Motor neuron (in vitro differentiated cells): ENCODE measurements around the gene DIAPH1. TPM values are rescaled to one million over a fixed set of nuclear protein-coding genes. Genes with fewer than 3 reads are reported as not detected.

Source experiments
- ATAC-seq, 8 experiments: fragments of 200-7000 bp; cut with Tn5 transposase; replicated peaks in 6 of 8; 2 replicates each; pipeline ENCODE4 v1.8.0; 2021; ENCODE audit warnings: mild to moderate bottlenecking in 8 of 8, moderate library complexity in 8 of 8
- H3K27ac ChIP-seq, 2 donors: fragments of 250-450 bp; sonication (Bioruptor Pico); 2 replicates each; pipeline ENCODE4 v1.9.0; 2021; ENCODE audit warnings: antibody characterized with exemption in 2 of 2, mild to moderate bottlenecking in 2 of 2, moderate library complexity in 1 of 2
- H3K4me1 ChIP-seq, 2 donors: fragments of 250-450 bp; sonication (Bioruptor Pico); replicated peaks in 1 of 2; 2 replicates each; pipeline ENCODE4 v1.6.1; 2021; ENCODE audit warnings: antibody characterized with exemption in 2 of 2, mild to moderate bottlenecking in 2 of 2, moderate library complexity in 1 of 2
- H3K4me3 ChIP-seq, 5 donors: fragments of 250-450 bp; sonication (Bioruptor Pico); 2 replicates each; pipeline ENCODE4 v1.9.0; 2021; ENCODE audit warnings: antibody characterized with exemption in 5 of 5, mild to moderate bottlenecking in 5 of 5, moderate library complexity in 4 of 5
- WGBS, 10 experiments: fragments of 450-650 bp; shearing (Covaris generic); methylation state at CpG; one replicate each; pipeline ENCODE4 v1.0.0; 2022; 5-methylcytosine and 5-hydroxymethylcytosine counted together
- in situ Hi-C, 9 experiments: fragments of 400-800 bp; cut with MboI; loops; one replicate each; pipeline ENCODE4 v1.15.0; 2021; ENCODE audit warnings: low sequenced_read_pairs in 9 of 9, low pct_unique_long_range_greater_than_20kb in 2 of 9; ENCODE audit not compliant: unreplicated experiment in 9 of 9
- total RNA-seq, 8 experiments: library from RNA; unstranded; fragments of 300-600 nt; gene quantifications; 2 replicates each; pipeline versions ENCODE4 v1.2.3 to v1.2.4, GENCODE V29; 2022

Gene DIAPH1
- total RNA-seq, 8 experiments from 2014 or later = 7.4 to 93.8 (median 20.0) TPM

DNA sequence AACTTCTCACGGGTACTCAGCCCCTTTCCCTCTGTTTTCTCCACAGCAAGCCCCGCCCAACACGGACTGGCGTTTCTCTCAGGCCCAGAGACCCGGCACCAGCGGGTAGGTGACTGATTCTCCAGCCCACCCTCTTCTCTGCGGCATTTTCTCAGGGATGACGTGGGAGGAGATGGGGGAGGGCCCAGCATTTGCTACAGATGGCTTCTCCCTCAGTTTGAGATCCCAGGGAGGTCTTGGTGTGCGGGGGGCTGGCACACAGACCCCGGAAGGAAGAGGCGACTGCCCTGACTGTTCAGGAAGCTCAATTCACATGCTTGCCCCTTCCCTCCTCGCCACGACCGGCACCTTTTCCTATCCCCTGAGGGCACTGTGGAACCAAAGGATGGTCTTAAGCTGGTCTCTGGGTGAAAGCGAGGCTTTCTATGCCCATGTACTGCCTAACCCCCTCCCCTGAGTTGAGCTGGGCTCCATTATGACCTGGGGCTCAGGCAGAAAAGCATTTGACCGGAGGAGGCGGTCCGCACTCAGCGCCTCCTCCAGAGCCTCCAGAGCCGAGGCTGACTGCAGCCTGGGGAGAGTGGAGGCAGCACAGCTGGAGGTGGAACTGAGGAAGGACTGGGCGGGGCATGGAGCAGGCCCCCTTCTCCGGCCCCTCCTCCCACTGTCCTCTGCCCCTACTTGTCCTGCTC is 123.9 kb downstream of the DIAPH1 start:
- ATAC-seq = peak in 5 of 8 experiments; percentile 86 to 91 (median 87)
- WGBS, 10 experiments = 0 to 60% (median 51%) methylated on average over 1 to 4 of the region's 22 CpGs; no CpG with 5 or more reads in 5 of the 10 experiments
- H3K27ac ChIP-seq = peak overlapping the region; percentile 87 to 92

DNA sequence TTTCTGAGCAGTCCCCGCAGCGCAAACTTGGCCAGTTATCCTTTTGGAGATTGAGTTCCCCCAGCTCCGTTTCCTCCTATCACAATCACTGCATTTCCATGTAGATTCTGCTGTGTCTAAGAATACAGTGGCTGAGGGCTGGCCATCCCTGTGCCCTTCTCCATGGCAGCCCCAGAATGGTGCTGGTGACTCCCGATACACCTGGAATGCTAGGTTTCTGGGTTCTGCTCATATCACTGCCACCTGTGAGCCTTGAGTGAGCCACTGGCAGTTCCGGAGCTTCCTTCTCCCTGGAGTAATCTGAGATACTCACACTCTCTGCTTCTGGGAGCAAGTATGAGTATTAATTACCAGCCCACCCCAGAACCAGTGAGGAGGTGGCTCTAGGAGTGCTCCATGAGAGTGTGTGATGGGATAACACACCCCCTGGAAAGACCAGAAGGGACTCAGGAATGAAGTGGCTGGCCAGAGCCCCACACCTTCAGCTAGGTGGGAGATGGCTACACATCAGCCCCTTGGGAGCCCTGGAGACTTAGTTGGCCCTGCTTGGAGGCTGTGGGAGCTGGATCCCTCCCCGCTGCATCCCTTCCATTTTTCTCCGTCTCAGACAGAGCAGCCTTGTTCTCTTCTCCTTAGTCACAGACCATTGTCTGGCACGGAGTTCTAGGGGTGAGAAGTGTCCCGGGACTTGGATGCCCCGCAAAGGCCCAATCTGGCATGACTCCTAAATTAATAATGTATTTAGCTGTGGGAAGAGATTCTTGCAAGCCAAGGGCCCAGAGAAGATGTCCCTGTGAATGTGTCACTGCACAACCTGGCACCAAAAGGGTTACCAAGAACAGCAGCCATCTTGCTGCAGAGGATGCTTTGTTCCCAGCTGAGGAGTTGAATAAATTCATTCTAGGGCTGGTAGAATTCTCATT is 125.0 kb downstream of the DIAPH1 start:
- peaks cover 28 to 34% of the 10 kb centered on the region in 2 donors for H3K4me1 ChIP-seq
- WGBS, 10 experiments = 25 to 100% (median 83%) methylated on average over 1 to 10 of the region's 10 CpGs; no CpG with 5 or more reads in 3 of the 10 experiments
- in situ Hi-C loops = no loop called here
- peak in 5 of 8 experiments; percentile 6 to 42 (median 25) for ATAC-seq
- peak overlapping the region; percentile 2 to 17 (median 10) for H3K4me3 ChIP-seq
- peak overlapping the region; percentile 87 to 92 for H3K27ac ChIP-seq

More for the DNA sequence above, 123.9 kb downstream of the DIAPH1 start:
- Histone ChIP-seq H3K4me1 (peaks cover 28 to 30% of the 10 kb centered on the region in 2 donors), H3K4me3 (peak overlapping the region; percentile 2 to 17 (median 10))
- in situ Hi-C loops = no loop called here

DNA sequence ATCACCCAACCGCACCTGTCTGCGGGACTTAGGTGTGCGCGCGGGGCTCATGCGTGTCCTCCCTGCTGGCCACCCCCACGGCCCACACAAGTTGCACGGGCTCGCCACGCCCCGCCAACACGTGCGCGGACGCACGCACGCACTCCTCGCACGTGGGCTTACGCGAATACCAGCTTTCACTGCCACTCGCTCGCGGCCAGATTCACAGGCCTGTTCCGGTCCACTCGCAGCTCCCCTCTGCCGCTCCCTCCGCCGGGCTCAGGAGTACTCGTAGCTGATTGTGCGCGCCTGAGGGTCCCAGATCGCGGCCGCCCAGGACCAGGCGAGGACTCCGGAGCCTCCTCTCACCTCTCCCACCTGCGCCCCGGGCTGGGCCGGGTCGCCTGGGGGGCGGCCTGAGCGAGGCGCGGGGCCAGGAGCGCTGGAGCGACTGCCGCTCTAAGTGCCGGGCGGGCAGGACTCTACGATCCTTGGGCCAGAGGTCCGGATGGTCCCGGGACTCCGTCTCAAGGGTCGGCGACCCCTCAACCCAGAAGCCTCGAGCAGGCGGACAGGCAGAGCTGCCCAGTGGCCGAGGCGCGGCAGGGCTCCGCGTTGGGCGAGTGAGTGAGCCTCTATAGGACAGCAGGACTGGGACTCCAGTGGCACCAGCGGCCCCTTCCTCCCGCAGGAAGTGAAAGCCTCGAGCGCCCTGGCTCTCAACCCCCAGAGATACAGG is 126.5 kb downstream of the DIAPH1 start:
- in situ Hi-C loops = no loop called here
- no peak overlapping the region for H3K4me3 ChIP-seq
- H3K27ac ChIP-seq = no peak overlapping the region
- no peak for ATAC-seq
- 80 to 96% (median 88%) methylated on average over 1 to 33 of the region's 68 CpGs; no CpG with 5 or more reads in 5 of the 10 experiments for WGBS, 10 experiments
- peaks cover 28 to 38% of the 10 kb centered on the region in 2 donors for H3K4me1 ChIP-seq

DNA sequence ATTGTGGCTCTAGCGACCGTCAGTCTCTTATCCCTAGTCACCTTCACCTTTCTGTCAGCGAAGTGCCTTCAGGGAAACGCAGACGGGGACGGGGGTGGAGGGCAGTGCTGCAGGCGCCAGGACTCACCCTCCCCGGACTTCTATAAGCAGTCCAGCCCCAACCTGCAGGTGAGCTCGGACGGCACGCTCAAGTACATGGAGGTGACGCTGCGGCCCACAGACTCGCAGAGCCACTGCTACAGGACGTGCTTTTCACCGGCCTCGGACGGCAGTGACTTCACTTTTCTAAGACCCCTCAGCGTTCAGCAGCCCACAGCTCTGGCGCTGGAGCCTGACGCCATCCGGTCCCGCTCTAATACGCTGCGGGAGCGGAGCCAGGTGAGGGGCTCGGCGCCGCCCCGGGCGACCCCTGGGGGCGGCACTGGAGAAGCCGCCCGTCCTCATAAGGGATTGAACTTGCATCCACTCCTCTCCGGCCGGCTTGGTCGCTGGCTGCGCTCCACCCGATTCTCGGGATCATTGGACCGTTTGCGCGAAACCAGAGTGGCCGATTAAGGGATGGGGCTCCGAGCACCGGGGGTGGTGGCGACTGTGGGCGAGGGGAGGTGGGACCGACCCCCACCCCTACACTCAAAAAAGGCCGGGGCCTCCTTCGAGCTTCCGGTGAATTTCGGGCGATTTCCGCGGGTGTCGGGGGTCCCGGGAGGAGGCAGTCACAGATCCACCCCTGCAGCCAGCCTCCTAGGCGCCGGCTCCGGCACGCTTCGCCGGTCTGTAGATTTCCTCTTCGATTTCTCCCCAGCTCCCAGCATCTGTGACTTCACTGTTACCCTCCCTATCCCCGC is 127.3 kb downstream of the DIAPH1 start:
- H3K27ac ChIP-seq = no peak overlapping the region
- ATAC-seq = no peak

DNA sequence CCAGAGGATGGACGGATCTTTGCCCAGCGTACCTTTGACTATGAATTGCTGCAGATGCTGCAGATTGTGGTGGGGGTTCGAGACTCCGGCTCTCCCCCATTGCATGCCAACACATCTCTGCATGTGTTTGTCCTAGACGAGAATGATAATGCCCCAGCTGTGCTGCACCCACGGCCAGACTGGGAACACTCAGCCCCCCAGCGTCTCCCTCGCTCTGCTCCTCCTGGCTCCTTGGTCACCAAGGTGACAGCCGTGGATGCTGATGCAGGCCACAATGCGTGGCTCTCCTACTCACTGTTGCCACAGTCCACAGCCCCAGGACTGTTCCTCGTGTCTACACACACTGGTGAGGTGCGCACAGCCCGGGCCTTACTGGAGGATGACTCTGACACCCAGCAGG is 128.0 kb downstream of the DIAPH1 start:
- Histone ChIP-seq H3K4me1 (peaks cover 23 to 31% of the 10 kb centered on the region in 2 donors), H3K4me3 (no peak overlapping the region), H3K27ac (no peak overlapping the region)
- in situ Hi-C loops = no loop called here
- ATAC-seq = no peak
- WGBS, 10 experiments = 85 to 100% (median 93%) methylated on average over 1 to 6 of the region's 13 CpGs; no CpG with 5 or more reads in 7 of the 10 experiments

More for the DNA sequence above, 127.3 kb downstream of the DIAPH1 start:
- Histone ChIP-seq H3K4me3 (no peak overlapping the region), H3K4me1 (peaks cover 28 to 38% of the 10 kb centered on the region in 2 donors)
- WGBS, 10 experiments = 80 to 96% (median 86%) methylated on average over 3 to 25 of the region's 66 CpGs; no CpG with 5 or more reads in 6 of the 10 experiments
- in situ Hi-C loops = no loop called here

DNA sequence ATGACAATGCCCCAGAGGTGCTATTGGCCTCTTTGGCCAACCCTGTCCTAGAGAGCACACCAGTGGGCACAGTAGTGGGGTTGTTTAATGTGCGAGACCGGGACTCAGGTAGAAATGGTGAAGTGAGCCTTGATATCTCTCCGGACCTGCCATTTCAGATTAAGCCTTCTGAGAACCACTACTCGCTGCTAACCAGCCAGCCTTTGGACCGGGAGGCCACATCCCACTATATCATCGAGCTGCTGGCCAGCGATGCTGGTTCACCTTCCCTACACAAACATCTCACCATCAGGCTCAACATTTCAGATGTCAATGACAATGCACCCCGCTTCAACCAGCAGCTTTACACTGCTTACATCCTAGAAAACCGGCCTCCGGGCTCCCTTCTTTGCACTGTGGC is 128.5 kb downstream of the DIAPH1 start:
- Histone ChIP-seq H3K4me3 (no peak overlapping the region), H3K4me1 (peaks cover 21 to 26% of the 10 kb centered on the region in 2 donors), H3K27ac (no peak overlapping the region)
- in situ Hi-C loops = no loop called here
- ATAC-seq = no peak
- 60 to 97% (median 90%) methylated on average over 1 to 6 of the region's 10 CpGs; no CpG with 5 or more reads in 7 of the 10 experiments for WGBS, 10 experiments

DNA sequence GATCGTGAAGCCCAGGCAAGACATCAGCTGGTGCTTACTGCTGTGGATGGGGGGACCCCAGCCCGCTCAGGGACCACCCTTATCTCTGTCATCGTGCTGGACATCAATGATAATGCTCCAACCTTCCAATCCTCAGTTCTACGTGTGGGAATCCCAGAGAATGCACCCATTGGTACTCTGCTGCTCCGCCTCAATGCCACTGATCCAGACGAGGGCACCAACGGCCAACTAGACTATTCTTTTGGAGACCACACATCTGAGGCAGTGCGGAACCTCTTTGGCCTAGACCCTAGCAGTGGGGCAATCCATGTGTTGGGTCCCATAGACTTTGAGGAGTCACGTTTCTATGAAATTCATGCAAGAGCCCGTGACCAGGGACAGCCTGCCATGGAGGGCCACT is 129.0 kb downstream of the DIAPH1 start:
- Histone ChIP-seq H3K27ac (no peak overlapping the region), H3K4me1 (peaks cover 17 to 21% of the 10 kb centered on the region in 2 donors), H3K4me3 (no peak overlapping the region)
- WGBS, 10 experiments = 84 to 96% (median 88%) methylated on average over 3 to 5 of the region's 10 CpGs; no CpG with 5 or more reads in 7 of the 10 experiments
- ATAC-seq = no peak
- in situ Hi-C loops = no loop called here

DNA sequence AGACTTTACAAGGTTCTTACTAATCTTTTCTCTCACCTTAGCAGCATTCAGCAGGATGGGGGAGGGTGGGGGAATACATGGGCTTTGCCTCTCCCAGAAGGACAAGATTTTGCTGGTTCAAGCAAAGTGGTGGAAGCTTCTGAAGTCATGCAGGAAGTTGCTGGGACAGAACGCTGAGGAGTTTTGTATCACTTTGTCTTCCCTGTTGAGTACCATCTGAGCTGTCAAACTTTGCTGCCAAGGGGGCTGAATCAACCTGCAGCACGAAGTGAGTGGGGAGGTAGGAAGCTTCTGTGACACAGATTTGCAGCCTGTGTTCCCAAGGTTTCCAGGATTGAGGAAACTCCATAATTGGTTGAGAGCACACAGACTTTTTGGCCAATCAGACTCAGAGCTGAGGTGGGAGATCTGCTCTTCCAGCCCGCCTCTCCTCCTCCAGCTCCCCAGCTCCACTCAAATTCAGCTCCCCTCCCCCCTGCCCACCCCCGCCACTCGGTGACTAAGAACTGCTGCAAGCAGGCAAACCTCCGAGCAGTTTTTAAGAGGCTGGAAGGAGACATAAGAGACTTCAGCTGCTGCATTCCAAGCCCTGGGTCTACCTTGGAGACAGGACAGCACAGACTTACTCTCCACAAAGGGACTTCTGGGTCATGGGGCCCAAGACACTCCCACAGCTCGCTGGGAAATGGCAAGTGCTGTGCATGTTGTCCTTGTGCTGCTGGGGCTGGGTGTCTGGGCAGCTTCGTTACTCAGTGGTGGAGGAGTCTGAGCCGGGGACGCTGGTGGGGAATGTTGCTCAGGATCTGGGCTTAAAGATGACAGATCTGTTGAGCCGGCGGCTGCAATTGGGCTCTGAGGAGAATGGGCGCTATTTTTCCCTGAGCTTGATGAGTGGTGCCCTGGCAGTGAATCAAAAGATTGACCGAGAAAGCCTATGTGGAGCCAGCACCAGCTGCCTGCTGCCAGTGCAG is 129.9 kb downstream of the DIAPH1 start, which contains the start of gene PCDHGC5:
Gene PCDHGC5, plus strand, starts transcription at position 491 of the 971 bp plus-strand sequence. Its CDS starts 160 bp downstream, at position 651.
- peak in 4 of 8 experiments; percentile 5 to 77 (median 39) for ATAC-seq
- whole genome bisulfite sequencing, 10 experiments = 10 to 87% (median 58%) methylated on average over 1 to 6 of the region's 14 CpGs; no CpG with 5 or more reads in 2 of the 10 experiments
- Histone ChIP-seq H3K4me3 (no peak within 1 kb of the TSS), H3K27ac (peak within 1 kb of the TSS in 1 of 2 donors; percentile 28), H3K4me1 (peaks cover 11 to 15% of the 10 kb centered on the region in 2 donors)
- in situ Hi-C loops = no loop called here

DNA sequence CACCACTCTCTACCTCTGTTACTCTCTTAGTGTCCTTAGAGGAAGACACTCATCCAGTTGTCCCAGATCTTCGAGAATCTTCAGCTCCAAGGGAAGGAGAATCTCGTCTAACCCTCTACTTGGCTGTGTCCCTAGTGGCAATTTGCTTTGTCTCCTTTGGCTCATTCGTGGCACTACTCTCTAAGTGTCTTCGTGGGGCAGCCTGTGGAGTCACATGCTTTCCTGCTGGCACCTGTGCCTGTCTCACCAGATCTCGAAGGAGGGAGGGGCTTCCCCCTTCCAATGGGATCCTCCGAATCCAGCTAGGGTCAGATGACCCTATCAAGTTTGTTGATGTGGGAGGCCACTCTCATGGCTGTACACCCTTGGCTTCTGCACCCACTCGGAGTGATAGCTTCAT is 131.7 kb downstream of the DIAPH1 start:
- 33 to 100% (median 92%) methylated on average over 1 to 4 of the region's 7 CpGs; no CpG with 5 or more reads in 4 of the 10 experiments for WGBS, 10 experiments
- Histone ChIP-seq H3K4me1 (peaks cover 15 to 18% of the 10 kb centered on the region in 2 donors), H3K27ac (no peak overlapping the region), H3K4me3 (no peak overlapping the region)
- no peak for ATAC-seq
- in situ Hi-C loops = no loop called here

DNA sequence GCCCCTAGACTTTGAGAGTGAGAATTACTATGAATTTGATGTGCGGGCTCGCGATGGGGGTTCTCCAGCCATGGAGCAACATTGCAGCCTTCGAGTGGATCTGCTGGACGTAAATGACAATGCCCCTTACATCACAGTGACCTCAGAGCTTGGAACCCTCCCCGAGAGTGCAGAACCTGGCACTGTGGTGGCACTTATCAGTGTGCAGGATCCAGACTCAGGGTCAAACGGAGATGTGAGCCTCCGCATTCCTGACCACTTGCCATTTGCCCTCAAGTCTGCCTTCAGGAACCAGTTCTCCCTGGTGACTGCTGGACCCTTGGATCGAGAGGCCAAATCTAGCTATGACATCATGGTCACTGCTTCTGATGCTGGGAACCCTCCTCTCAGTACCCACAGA is 132.7 kb downstream of the DIAPH1 start:
- H3K4me1 ChIP-seq = peaks cover 15 to 18% of the 10 kb centered on the region in 2 donors
- WGBS, 10 experiments = 83 to 100% (median 99%) methylated on average over 1 to 7 of the region's 9 CpGs; no CpG with 5 or more reads in 4 of the 10 experiments
- peak overlapping the region in 1 of 5 donors; percentile 36 for H3K4me3 ChIP-seq
- no peak for ATAC-seq
- in situ Hi-C loops = no loop called here
- no peak overlapping the region for H3K27ac ChIP-seq
